IMR-90 (cell line): ENCODE data around the gene LRPPRC. TPM values are rescaled to one million over a fixed set of nuclear protein-coding genes. Genes with fewer than 3 reads are reported as not detected.
"Not testable (repeated sequence)": the region's sequence is repeated elsewhere in the genome, so short reads cannot be mapped to it uniquely, and the experiment has no call there.

Experiments
- ATAC-seq: fragments of 200-7000 bp; cut with Tn5 transposase; 2 replicates; pipeline ENCODE4 v1.9.1; 2020; ENCODE audit warnings: low read depth, mild to moderate bottlenecking, moderate library complexity
- BruUV-seq: library from RNA; stranded (reverse); fragments of 400-500 nt; replicated peaks from 2 replicates; lab custom pipeline; 2021; lab: Mats Ljungman, UMichigan
- CTCF ChIA-PET: fragments of 300-600 bp; formaldehyde crosslinking; extraction: SDS; loops from one replicate; lab custom pipeline; 2021; ENCODE audit warnings: antibody characterized with exemption; lab: Yijun Ruan, JAX
- POLR2A ChIA-PET: fragments of 300-600 bp; sonication (Branson Sonifier 250); formaldehyde crosslinking; loops from one replicate; lab custom pipeline; 2022; ENCODE audit warnings: antibody characterized with exemption; ENCODE audit not compliant: unreplicated experiment; lab: Charles Lee
- DNase-seq: peaks from one replicate; pipeline ENCODE4 v3.0.0; 2013
- H2AFZ ChIP-seq: replicated peaks from 2 replicates; pipeline ENCODE3; 2013; ENCODE audit warnings: low read length, mild to moderate bottlenecking; ENCODE audit not compliant: poor library complexity
- H2AK5ac ChIP-seq: 2 replicates; pipeline ENCODE4 v1.6.1; 2013; ENCODE audit warnings: low read depth, low read length, inconsistent platforms
- H2AK9ac ChIP-seq: replicated peaks from 2 replicates; pipeline ENCODE3; 2013; ENCODE audit warnings: mild to moderate bottlenecking, low read depth, low read length, moderate library complexity; ENCODE audit not compliant: poor library complexity
- H2BK120ac ChIP-seq: 2 replicates; pipeline ENCODE4 v1.6.1; 2013; ENCODE audit warnings: low read depth, low read length, inconsistent platforms
- H2BK15ac ChIP-seq: 3 replicates; pipeline ENCODE4 v1.6.1; 2013; ENCODE audit warnings: low read depth, low read length, inconsistent platforms
- H2BK20ac ChIP-seq: 2 replicates; pipeline ENCODE4 v1.6.1; 2013; ENCODE audit warnings: low read depth, mild to moderate bottlenecking, inconsistent platforms, low read length, moderate library complexity
- H2BK5ac ChIP-seq: 2 replicates; pipeline ENCODE4 v1.6.1; 2013; ENCODE audit warnings: mild to moderate bottlenecking, low read depth, low read length, inconsistent platforms; ENCODE audit not compliant: poor library complexity, severe bottlenecking
- H3K14ac ChIP-seq: replicated peaks from 2 replicates; pipeline ENCODE4 v1.6.1; 2013; ENCODE audit warnings: low read depth, low read length, inconsistent platforms
- H3K18ac ChIP-seq: 2 replicates; pipeline ENCODE4 v1.6.1; 2013; ENCODE audit warnings: low read depth, low read length, control low read depth
- H3K23ac ChIP-seq: 2 replicates; pipeline ENCODE4 v1.6.1; 2013; ENCODE audit warnings: low read depth, low read length, inconsistent platforms
- H3K27ac ChIP-seq: 2 replicates; pipeline ENCODE4 v1.5.1; 2013; ENCODE audit warnings: mild to moderate bottlenecking, control low read depth, low read length; ENCODE audit not compliant: insufficient read depth
- H3K27me3 ChIP-seq: 2 replicates; pipeline ENCODE4 v1.6.1; 2013; ENCODE audit warnings: low read length; ENCODE audit not compliant: control insufficient read depth, insufficient read depth
- H3K36me3 ChIP-seq: 2 replicates; pipeline ENCODE4 v1.6.1; 2013; ENCODE audit warnings: low read length, mixed read lengths; ENCODE audit not compliant: control insufficient read depth, insufficient read depth
- H3K4ac ChIP-seq: 2 replicates; pipeline ENCODE4 v1.6.1; 2013; ENCODE audit warnings: low read depth, low read length, inconsistent platforms
- H3K4me1 ChIP-seq: 2 replicates; pipeline ENCODE4 v1.6.1; 2013; ENCODE audit warnings: low read length, mixed read lengths; ENCODE audit not compliant: control insufficient read depth, insufficient read depth
- H3K4me2 ChIP-seq: 2 replicates; pipeline ENCODE4 v1.6.1; 2013; ENCODE audit warnings: low read depth, mild to moderate bottlenecking, control low read depth, low read length, moderate library complexity
- H3K4me3 ChIP-seq: 2 replicates; pipeline ENCODE4 v1.5.1; 2013; ENCODE audit warnings: low read depth, mild to moderate bottlenecking, control low read depth, low read length, moderate library complexity; ENCODE audit not compliant: insufficient read depth
- H3K56ac ChIP-seq: 2 replicates; pipeline ENCODE4 v1.6.1; 2013; ENCODE audit warnings: low read length, inconsistent platforms; ENCODE audit not compliant: insufficient read depth; ENCODE audit errors: extremely low read depth
- H3K79me1 ChIP-seq, 2 experiments: 2 replicates each; pipeline ENCODE4 v1.6.1; 2013; ENCODE audit warnings: low read length in 2 of 2, inconsistent platforms in 1 of 2, low read depth in 1 of 2
- H3K9ac ChIP-seq: 2 replicates; pipeline ENCODE4 v1.6.1; 2013; ENCODE audit warnings: low read depth, low read length, control low read depth
- H3K9me1 ChIP-seq: 2 replicates; pipeline ENCODE4 v1.6.1; 2013; ENCODE audit warnings: low read length, inconsistent platforms; ENCODE audit not compliant: insufficient read depth
- H3K9me3 ChIP-seq: 2 replicates; pipeline ENCODE4 v1.6.1; 2013; ENCODE audit warnings: low read length; ENCODE audit not compliant: control insufficient read depth, insufficient read depth
- H4K20me1 ChIP-seq: 2 replicates; pipeline ENCODE4 v1.6.1; 2013; ENCODE audit warnings: low read length, inconsistent platforms; ENCODE audit not compliant: insufficient read depth
- H4K5ac ChIP-seq: 2 replicates; pipeline ENCODE4 v1.6.1; 2013; ENCODE audit warnings: mild to moderate bottlenecking, low read depth, low read length, control low read depth
- H4K8ac ChIP-seq, 2 experiments: 2 replicates each; pipeline ENCODE4 v1.6.1; 2013; ENCODE audit warnings: low read depth in 2 of 2, low read length in 2 of 2, control low read depth in 1 of 2, inconsistent platforms in 1 of 2
- H4K91ac ChIP-seq: 2 replicates; pipeline ENCODE4 v1.6.1; 2013; ENCODE audit warnings: low read depth, low read length, inconsistent platforms; ENCODE audit not compliant: insufficient read depth
- WGBS, 2 experiments: methylation state at CpG; one replicate each; pipeline versions ENCODE4 v1.1.5 to v1.1.7; 2013; ENCODE audit warnings: missing lambda C conversion rate in 2 of 2; ENCODE audit not compliant: insufficient read length in 1 of 2; ENCODE audit errors: extremely low coverage in 2 of 2; 5-methylcytosine and 5-hydroxymethylcytosine counted together
- dilution Hi-C: fragments of 300-500 bp; cut with HindIII; formaldehyde crosslinking; loops from one replicate; pipeline ENCODE4 v1.14.3; 2018; ENCODE audit warnings: low sequenced_read_pairs; ENCODE audit not compliant: unreplicated experiment
- in situ Hi-C: fragments of 300-500 bp; cut with MboI; formaldehyde crosslinking; loops from 3 replicates; pipeline ENCODE4 v1.14.3; 2019; ENCODE audit warnings: low sequenced_read_pairs, inconsistent platforms, mixed read lengths
- intact Hi-C: fragments of 100-400 bp; cut with micrococcal nuclease; formaldehyde crosslinking; loops from 2 replicates; pipeline ENCODE4 v1.10.0; 2022
- polyA plus RNA-seq, 3 experiments: library from polyadenylated mRNA; depleted of rRNA; stranded (reverse); fragments of >200 nt; gene quantifications; 2 replicates each; pipeline ENCODE4 v1.2.3, GENCODE V29; 2012; ENCODE audit warnings: low replicate concordance in 1 of 3
- total RNA-seq: library from RNA; depleted of rRNA; stranded (reverse); fragments of >200 nt; gene quantifications from 2 replicates; pipeline ENCODE4 v1.2.3, GENCODE V29; 2012

LRPPRC gene
- total and polyA plus RNA-seq, 2 of the 4 experiments (the other 2 are of a cell fraction): 30.4 to 36.0 TPM

- H2AK9ac ChIP-seq, H4K8ac ChIP-seq, H3K18ac ChIP-seq, H2BK20ac ChIP-seq, H3K4me3 ChIP-seq, H4K5ac ChIP-seq, ATAC-seq, H3K56ac ChIP-seq, H3K4me2 ChIP-seq, dilution Hi-C loops, H4K91ac ChIP-seq, H4K20me1 ChIP-seq, H3K36me3 ChIP-seq, BruUV-seq, H2BK15ac ChIP-seq, H2AK5ac ChIP-seq, POLR2A ChIA-PET, H3K79me1 ChIP-seq, H3K23ac ChIP-seq, H3K27ac ChIP-seq, H3K9me3 ChIP-seq, H2AFZ ChIP-seq, H2BK5ac ChIP-seq, H3K9me1 ChIP-seq, H3K4ac ChIP-seq, H2BK120ac ChIP-seq, H3K4me1 ChIP-seq, H3K14ac ChIP-seq, H3K9ac ChIP-seq, intact Hi-C loops, in situ Hi-C loops, DNase-seq: not testable (repeated sequence)
- peaks cover 13% of the 10 kb centered on the region for H3K27me3 ChIP-seq
- CTCF ChIA-PET: interaction anchor here (0.7 kb wide), 1 partner anchor 16 kb away, joined by 3 read pairs; no protein-coding TSS in a partner anchor
- 75% methylated on average over 1 of the region's 3 CpGs; no CpG with 5 or more reads in 1 of the 2 experiments for WGBS, 2 experiments
Observed at GRCh38 chr2:44013205-44013604, 17.4 kb upstream of the LRPPRC start.
